Measurements from ENCODE around the gene PWP2.
"Not testable (repeated sequence)": the region's sequence is repeated elsewhere in the genome, so short reads cannot be mapped to it uniquely, and the experiment has no call there.

PWP2 gene

DNA sequence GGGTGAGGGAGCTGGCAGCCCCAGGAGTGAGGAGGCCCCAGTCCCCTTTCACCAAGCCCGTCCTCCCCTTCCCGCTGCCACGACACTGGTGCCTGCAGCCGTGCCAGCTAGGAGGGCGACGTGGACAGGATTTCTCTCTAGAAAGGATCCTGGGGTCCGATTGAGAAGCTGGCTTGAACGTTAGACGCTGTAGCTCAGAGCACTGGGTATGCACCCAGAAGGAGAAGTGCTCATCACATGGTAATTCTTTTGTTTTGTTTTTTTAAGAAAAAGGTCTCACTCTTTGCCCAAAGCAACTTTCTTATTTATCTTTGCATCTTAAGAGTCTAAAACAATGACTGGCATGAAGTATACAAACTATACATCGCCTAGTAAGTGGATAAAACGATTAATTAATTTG, 60.3 kb downstream of the PWP2 start:
- not testable (repeated sequence) for DNase-seq

DNA sequence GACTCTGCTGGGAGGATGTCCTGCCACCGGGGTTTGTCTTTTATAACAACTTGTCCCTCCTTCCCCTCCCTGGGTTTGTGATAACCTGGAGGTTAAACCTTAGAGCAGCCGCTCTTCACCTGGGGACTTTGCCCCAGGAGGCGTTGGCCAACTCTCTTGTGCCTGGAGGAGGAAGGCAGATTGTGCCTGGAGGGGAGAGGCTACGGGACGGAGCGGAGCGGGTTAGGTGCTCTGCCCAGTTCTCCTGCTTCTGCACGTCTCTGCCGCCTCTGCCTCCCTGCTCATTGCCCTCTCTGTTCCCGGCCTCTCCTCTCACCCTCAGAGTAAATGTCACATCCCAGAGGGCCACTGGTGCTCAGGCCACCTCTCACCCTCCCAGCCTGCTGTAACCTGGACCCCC, 63.1 kb downstream of the PWP2 start:
- DNase-seq: not testable (repeated sequence)

DNA sequence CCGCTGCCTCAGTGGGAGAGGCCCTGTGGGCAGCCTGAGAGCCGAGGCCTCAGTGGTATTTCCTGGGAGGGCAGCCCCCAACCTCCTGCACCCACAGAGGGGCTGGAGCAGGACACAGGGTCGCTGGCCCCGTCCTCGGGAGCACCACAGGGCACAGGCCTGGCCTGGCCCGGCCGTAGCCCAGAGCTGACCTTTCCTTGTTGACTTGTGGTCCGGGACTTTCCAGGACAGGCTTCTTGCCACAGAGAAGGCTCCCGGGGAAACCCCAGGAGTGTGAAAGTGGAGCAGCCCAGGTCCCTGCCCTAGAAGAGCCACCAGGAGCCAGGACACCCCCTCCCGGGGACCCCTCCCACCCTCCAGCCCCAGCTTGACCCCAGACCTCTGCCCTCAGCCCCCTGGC, 63.7 kb downstream of the PWP2 start:
- DNase-seq: not testable (repeated sequence)

DNA sequence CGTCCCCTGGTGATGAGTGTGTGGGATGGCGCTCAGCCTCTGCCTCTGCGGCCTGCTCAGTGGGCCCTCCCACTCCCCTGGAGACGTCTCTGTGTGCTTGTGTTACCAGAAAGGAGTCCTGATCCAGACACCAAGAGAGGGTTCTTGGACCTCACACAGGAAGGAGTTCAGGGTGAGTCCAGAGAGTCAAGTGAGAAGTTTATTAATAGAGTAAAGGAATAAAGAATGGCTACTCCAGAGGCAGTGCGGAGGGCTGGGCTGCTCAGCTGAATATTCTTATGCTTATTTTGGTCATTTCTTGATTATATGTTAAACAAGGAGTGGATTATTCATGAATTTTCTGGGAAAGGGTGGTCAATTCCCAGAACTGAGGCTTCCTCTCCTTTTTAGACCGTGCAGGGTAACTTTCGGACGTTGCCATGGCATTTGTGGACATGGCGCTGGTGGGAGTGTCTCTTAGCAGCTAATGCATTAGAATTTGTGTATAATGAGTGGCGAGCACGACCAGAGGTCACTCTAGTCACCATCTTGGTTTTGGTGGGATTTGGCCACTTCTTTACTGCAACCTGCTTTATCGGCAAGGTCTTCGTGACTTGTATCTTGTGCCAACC, 64.9 kb downstream of the PWP2 start:
- DNase-seq: not testable (repeated sequence)

DNA sequence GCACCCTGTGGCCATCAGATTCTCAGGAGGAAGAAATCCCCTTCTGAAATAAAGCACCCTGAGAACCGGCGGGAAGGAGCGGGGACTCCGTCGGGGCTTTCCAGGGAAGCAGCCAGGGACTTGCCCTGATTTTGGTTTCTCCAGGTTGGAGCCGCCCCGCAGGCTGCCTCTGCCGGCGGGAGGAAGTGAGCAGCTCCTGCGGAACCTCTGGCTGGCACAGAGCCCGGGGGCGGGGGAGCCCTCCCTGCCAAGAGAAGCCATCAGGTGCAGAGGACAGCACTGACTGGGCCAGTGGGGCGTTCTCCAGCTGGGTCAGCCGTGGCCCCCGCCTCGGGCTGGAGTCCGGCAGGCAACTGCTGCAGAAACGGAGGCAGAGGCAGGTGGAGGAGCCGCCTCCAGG, 65.5 kb downstream of the PWP2 start:
- DNase-seq: not testable (repeated sequence)

DNA sequence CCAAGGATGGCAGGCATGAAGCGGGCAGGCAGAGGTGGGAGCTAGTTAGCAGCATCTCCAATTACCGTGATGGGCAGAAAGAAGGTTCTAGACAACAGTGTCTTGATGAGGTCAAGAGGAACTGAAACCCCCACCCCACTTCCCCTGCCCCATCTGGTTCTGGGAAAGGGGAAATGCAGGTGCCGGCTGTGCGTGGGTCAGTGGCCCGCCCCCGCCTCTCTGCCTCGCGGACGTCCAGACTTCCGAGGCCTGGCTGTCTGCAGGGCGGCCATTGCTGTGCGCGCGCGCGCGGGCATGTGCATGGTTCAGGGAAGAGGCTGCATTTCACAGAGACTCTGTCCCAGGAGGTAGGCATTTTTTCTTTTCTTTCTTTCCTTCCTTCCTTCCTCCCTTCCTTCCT, 68.0 kb downstream of the PWP2 start:
- DNase-seq: not testable (repeated sequence)

DNA sequence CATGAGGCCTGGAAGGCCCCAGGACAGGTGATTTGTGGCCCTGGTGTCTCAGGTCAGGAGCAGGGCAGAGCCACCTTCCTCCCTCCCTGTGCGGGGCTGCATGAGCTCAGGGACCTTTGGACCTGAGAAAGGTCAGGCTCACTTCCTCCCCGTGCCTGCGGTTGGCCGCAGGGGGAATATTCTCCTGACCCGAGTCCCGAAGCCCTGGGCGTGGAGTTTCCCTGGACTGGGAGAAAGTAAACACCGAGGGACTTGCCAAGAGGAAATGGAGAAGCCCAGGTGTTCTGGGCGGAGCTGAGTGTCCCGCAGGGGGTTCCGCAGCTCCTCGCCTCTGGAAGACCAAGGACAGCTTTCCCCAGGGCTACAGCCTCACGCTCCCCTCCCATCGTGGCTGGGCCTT, 68.9 kb downstream of the PWP2 start:
- DNase-seq: not testable (repeated sequence)

Measured in stimulated activated CD4-positive, alpha-beta T cell treated with anti-CD3 and anti-CD28 coated beads, Interleukin-2, amount 100 ng/mL, for 48 hours (primary cell).